ENCODE data around the gene ACTL10. TPM values are rescaled to one million over a fixed set of nuclear protein-coding genes. Genes with fewer than 3 reads are reported as not detected.

The ACTL10 gene
- total RNA-seq: under 1 TPM in 3 of 4 donors, not detected in 1; 0.51 to 0.75 (median 0.66) TPM

GRCh38 chr20:33666293-33667244 lies at the start of gene ACTL10:
ACTL10 (plus strand) TSS chr20:33666943; CDS start chr20:33667498, 555 bp downstream.
- TF ChIP-seq CTCF (IDR thresholded peaks at IDR 0.05; ENCODE audit: low read depth): no peak

- TF ChIP-seq CTCF (IDR thresholded peaks at IDR 0.05; ENCODE audit: low read depth): no peak
Measured at GRCh38 chr20:33621717-33622400, 44.9 kb upstream of the ACTL10 start.

DNA sequence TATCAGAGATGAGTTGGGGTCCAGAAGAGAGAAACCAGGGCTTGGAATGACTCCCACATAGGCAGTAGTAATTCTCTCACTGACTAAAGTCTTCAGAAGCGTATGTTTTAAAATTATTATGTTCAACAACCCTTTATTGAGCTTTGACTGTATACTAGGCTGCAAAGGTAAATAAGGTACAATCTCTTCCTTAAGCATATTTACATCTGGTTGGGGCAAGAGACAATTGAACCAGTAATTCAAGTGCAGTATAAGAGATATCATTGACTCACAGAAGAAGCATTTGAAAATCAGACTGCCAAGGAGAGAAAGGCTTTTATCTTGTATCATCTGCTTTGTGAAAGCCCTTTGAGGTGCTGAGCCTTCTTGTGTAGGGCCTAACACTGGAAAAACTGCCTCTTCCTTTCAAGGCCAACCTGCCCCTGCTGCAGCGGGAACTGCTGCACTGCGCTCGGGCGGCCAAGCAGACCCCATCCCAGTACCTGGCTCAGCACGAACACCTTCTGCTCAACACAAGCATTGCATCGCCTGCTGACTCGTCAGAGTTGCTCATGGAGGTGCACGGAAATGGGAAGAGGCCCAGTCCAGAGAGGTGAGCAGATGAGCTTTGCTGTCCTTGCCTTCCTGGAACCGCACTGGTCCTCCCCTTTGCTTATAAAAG lies 43.9 kb upstream of the ACTL10 start:
- TF ChIP-seq CTCF (IDR thresholded peaks at IDR 0.05; ENCODE audit: low read depth): no peak

DNA sequence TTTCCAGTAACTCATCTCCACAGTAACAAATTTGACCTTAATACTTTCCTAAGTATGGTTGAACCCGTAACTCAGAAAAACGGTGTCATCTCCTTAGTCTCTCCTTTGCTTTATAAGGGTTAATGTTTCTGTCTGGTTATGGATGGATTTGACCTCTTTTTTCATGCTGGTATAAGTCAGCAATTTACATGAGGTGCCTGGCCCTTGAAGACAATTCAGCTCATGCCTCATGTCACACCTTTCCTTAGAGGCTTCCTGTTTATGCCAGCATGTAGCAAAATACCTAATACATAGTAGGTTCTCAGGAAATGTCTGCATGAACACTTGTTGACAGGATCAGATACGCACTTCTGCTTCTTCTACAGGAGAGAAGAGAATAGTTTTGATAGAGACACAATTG lies 42.3 kb upstream of the ACTL10 start:
- TF ChIP-seq CTCF (IDR thresholded peaks at IDR 0.05; ENCODE audit: low read depth): no peak

- no peak for TF ChIP-seq CTCF (IDR thresholded peaks at IDR 0.05; ENCODE audit: low read depth)
Measured at GRCh38 chr20:33626190-33626589, 40.6 kb upstream of the ACTL10 start.

DNA sequence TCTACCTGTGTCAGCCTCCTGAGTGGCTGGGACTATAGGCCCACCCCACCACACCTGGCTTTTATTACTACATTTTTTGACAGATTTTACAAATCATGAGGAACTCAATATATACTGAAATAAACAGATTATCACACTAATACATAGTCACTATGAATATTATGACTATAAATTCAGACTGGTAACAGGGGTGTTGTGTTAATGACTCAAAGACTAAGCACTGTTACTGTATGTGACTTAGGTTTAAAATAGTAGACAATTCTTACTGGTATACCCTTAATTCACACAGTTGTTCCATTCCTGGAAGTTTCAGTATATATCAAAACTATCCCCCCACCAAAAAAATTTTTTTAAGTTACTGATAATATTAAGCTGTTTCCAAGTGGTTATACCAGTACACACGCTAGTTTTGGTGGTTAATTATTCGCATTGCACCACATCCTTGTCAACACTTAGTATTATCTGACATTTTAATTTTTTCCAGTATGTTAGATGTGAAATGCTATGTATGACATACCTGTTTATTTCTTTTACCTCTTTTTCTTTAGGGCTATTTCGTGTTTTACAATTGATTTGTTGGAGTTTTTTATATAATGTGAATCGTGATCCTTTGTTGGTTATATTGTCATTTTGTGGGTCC lies 39.0 kb upstream of the ACTL10 start:
- no peak for TF ChIP-seq CTCF (IDR thresholded peaks at IDR 0.05; ENCODE audit: low read depth)
